GM23248 (cell line): ENCODE measurements around the gene LGI2.

Source experiments
- EZH2 ChIP-seq: fragments of 200-600 bp; sonication (generic); IDR thresholded peaks from 2 replicates; pipeline ENCODE4 v1.6.1; 2018; ENCODE audit warnings: antibody characterized with exemption, mild to moderate bottlenecking; ENCODE audit not compliant: insufficient read depth, poor library complexity, severe bottlenecking
- EZH2phosphoT487 ChIP-seq: fragments of 200-600 bp; sonication (generic); IDR thresholded peaks from 2 replicates; pipeline ENCODE4 v1.6.1; 2018; ENCODE audit warnings: antibody characterized with exemption, moderate library complexity, mild to moderate bottlenecking, low read depth; ENCODE audit not compliant: insufficient read depth

DNA sequence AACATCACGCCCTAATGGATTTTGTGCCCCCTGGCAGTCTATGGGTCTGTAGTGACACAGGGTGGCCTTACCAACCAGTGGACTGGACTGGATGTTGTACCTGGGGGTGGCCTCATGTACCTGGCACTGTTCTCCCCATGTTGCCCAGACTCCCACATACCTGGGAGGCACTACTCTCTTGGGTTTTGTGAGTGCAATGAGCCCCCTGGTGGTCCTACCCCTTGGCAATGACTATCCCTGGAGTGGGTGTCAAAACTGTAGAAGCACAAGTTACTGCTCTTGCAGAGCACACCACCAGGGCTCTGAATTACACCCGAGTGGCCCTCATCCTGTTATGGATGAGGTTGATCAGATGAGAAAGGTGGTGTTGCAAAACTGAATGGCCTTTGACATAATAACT is 60.1 kb downstream of the LGI2 start:
- no peak for TF ChIP-seq EZH2
- no peak for TF ChIP-seq EZH2phosphoT487
